DOHH2 (cell line): Measurements from ENCODE around the gene VASH1.

Experiments
- EZH2phosphoT487 ChIP-seq: fragments of 200-600 bp; sonication (generic); IDR thresholded peaks from 2 replicates; pipeline ENCODE4 v1.6.1; 2017; ENCODE audit warnings: borderline replicate concordance, mild to moderate bottlenecking, antibody characterized with exemption, low read length, moderate library complexity, mixed read lengths
- TF ChIP-seq, protein P1 (sequence below): fragments of 200-600 bp; sonication (generic); IDR thresholded peaks from one replicate; pipeline ENCODE4 v1.5.1; 2014; ENCODE audit warnings: antibody characterized with exemption, mild to moderate bottlenecking, low read depth, low read length; ENCODE audit not compliant: poor library complexity, severe bottlenecking

DNA sequence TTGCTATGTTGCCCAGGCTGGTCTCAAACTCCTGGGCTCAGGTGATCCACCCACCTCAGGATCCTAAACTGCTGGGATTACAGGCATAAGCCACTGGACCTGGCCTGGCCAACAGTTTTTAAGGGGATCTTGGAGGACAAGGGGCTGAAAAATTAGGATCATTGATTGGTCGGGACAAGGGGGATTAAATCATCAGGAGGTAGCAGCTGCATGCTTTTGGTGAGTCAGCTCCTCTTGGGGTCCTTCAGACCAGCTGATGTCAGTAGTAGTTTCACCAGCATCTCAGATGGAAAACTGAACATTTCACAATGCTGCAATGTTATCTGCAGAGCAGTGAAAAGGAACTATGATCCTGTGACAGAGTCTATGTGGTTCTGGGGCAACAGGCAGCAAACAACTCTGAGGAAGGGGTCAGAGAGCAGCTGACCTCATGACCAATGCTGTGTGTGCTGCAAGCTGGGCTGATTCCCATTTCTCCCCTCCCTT lies 71.3 kb downstream of the VASH1 start:
- TF ChIP-seq, protein P1, sequence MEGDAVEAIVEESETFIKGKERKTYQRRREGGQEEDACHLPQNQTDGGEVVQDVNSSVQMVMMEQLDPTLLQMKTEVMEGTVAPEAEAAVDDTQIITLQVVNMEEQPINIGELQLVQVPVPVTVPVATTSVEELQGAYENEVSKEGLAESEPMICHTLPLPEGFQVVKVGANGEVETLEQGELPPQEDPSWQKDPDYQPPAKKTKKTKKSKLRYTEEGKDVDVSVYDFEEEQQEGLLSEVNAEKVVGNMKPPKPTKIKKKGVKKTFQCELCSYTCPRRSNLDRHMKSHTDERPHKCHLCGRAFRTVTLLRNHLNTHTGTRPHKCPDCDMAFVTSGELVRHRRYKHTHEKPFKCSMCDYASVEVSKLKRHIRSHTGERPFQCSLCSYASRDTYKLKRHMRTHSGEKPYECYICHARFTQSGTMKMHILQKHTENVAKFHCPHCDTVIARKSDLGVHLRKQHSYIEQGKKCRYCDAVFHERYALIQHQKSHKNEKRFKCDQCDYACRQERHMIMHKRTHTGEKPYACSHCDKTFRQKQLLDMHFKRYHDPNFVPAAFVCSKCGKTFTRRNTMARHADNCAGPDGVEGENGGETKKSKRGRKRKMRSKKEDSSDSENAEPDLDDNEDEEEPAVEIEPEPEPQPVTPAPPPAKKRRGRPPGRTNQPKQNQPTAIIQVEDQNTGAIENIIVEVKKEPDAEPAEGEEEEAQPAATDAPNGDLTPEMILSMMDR: no peak
- TF ChIP-seq EZH2phosphoT487: no peak
